Measurements from ENCODE around the gene SH3PXD2B. TPM values are rescaled to one million over a fixed set of nuclear protein-coding genes. Genes with fewer than 3 reads are reported as not detected.
"Not testable (repeated sequence)": the region's sequence is repeated elsewhere in the genome, so short reads cannot be mapped to it uniquely, and the experiment has no call there.

The SH3PXD2B gene
- total RNA-seq, 1 experiment from 2014 or later = 15.7 TPM

GRCh38 chr5:172368699-172369098 is 85.6 kb downstream of the SH3PXD2B start:
- not testable (repeated sequence) for DNase-seq (ENCODE audit: low read depth)

GRCh38 chr5:172365948-172366608 is 88.2 kb downstream of the SH3PXD2B start:
- DNase-seq (ENCODE audit: low read depth) = no peak

DNA sequence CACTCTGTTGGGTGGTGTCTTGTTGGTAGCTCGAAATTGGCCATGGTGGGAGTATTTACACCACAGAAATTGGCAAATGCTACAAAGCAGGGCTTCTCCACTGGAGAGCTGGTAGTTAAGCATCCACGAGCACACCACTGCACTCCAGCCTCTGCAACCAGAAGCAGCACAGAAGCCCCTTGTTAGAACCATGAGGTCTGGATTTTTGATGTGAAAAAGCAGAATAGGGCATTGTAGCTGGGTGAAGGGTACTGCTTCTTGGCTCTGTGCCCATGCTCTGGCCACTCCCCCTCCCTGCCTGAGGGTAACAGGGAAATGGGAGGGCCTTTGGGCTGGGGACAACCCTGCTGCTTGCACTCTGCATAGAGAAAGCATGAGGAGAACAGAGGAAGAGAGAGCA is 89.6 kb downstream of the SH3PXD2B start:
- no peak for DNase-seq (ENCODE audit: low read depth)

DNA sequence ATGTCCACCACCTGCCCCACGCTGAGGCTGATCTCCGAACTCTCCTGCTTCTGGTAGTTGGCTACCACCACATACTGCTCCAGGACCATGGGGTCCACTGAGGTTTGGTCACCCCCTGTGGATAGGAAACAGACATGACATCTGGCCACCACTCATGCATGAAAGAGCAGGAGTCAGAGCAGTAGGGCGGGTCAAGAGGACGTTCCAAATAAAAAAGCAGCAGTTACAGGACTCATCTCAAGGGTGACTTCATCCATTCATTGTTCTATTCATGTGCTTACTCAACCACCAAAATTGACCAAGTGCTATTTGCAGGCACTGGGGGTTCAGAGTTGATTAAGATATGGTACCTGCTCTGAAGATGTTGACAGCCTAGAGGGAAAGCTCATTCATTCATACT is 91.6 kb downstream of the SH3PXD2B start:
- DNase-seq (ENCODE audit: low read depth) = no peak

GRCh38 chr5:172361566-172362238 is 92.6 kb downstream of the SH3PXD2B start:
- peak; percentile 95 for DNase-seq (ENCODE audit: low read depth)

GRCh38 chr5:172358345-172358744 is 96.0 kb downstream of the SH3PXD2B start:
- no peak for DNase-seq (ENCODE audit: low read depth)

DNA sequence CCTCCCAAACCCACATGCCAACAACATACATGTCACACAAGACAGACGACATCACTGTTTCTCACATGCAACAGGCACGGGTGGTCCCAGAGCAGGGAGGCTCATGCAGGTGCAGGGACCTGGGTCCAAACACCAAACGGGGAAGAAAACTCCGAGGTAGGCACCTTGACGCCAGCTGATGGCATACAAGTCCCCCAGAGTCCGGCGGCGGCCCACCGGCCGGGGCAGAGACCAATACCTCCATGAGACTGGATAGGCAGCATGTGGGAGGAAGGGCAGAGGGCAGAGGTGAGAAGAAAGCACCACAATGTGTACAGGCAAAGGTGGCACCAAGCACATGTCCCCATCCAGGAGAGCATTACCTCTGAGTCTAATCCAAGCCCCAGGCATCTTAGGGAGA is 97.8 kb downstream of the SH3PXD2B start:
- DNase-seq (ENCODE audit: low read depth) = no peak

DNA sequence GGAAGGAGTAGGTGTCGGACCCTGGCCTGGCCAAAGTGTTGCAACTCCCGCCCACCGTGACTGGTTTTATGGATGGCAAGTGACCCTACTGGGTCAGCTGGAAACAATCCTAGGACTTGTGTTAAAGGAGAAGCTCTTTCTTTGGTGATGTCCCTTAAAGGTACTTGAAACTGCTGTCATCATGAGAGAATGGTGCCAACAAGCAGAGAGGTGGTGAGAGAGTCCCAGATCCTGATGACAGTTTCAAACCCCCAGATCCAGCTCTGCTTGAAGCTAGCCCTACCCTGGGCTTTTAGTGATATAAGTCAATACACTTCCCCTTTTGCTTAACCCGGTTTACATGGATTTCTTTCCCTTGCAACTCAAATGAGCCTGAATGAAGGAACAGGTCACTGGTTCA is 98.3 kb downstream of the SH3PXD2B start:
- no peak for DNase-seq (ENCODE audit: low read depth)

DNA sequence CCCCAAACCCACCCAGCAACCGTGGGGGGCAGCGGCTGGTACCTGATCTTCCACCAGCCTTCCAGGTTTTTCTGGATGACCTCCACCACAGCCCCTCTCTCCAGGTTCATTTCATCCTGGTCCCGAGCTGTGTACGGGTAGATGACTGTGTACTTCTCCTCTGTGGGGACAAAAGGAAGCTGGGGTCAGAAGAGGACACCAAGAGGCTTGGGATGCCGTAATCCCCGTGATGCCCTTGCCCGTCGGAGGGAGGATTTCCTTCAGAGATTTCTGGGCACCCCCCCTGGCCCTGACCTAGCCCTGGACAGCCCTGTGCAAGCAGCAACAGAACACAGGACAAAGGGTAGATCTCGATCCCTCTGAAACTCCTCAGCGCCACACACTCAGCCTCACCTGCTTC is 100.5 kb downstream of the SH3PXD2B start:
- DNase-seq (ENCODE audit: low read depth) = no peak

GRCh38 chr5:172353271-172353812 is 101.0 kb downstream of the SH3PXD2B start:
- no peak for DNase-seq (ENCODE audit: low read depth)

- not testable (repeated sequence) for DNase-seq (ENCODE audit: low read depth)
These were observed 101.8 kb downstream of the SH3PXD2B start for GRCh38 chr5:172352526-172352925.

DNA sequence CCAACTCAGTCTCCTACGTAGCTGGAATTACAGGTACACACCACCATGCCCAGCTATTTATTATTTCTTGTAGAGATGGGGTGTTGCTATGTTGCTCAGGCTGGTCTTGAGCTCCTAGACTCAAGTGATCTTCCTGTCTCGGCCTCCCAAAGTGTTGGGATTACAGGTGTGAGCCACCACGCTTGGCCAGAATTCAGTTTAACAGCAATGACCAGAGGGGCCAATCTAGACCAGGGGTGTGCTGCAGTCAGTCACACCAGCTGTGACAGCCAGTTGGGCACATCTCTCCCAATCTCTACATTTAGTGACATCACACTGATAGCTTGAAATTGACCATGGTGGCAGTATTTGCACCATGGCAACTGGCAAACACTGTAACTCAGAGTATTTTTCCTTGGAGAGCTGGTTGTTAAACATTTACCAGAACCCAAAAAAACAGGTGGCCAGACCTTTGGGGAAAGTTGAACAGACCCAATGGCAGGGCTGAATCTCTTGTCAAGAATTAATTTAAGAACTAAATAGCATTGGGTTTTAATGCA is 103.0 kb downstream of the SH3PXD2B start:
- DNase-seq (ENCODE audit: low read depth) = peak; percentile 9

DNA sequence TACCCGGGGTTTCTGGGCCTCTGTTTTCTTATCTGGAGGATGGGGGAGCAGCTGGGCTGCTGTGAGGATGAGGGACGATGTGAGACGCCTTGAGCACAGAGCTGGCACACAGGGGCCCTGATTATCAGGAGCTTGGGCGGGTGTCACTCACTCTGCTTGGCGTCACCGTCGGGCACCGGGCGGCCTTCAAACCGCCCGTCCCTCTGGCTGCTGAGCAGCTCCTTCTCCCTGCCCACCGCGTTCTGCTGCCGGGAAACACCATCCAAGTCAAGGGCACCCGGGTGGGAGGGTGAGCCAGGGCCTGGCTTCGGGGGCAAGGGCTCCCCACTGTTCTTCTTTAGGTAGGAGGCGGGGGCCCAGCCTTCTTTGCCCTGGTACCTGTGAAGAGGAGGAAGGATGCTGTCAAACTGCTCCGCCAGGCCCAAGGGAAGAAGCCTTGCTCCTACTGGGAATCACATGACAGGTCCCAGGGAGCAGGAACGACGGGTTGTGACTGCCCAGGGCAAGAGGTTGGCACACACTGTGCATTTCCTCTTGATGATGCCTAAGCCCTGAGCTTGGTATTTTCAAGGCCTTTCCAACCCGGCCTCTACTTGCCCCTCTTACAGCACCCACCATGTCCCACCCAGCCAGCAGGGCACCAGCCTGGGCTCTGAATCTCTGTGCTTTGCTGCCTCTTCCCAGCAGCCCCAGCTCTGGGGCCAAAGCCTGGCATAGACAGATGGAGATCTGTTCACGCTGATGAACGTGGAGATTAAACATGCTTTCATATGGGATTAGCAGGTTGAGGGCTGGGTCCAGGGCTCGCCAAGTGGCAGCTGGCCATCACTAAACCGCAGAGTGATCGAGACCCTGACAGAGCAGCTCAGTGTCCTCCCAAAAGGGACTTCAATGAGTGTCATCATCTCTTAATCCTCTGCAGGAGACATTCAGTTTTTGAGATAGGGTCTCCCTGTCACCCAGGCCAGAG is 103.8 kb downstream of the SH3PXD2B start:
- no peak for DNase-seq (ENCODE audit: low read depth)

GRCh38 chr5:172348733-172349132 is 105.6 kb downstream of the SH3PXD2B start:
- DNase-seq (ENCODE audit: low read depth) = not testable (repeated sequence)

- no peak for DNase-seq (ENCODE audit: low read depth)
These were observed 106.2 kb downstream of the SH3PXD2B start for GRCh38 chr5:172348084-172348483.

GRCh38 chr5:172347496-172348052 is 106.8 kb downstream of the SH3PXD2B start:
- DNase-seq (ENCODE audit: low read depth) = no peak

- DNase-seq (ENCODE audit: low read depth) = no peak
These were observed 108.4 kb downstream of the SH3PXD2B start for GRCh38 chr5:172345881-172346280.

DNA sequence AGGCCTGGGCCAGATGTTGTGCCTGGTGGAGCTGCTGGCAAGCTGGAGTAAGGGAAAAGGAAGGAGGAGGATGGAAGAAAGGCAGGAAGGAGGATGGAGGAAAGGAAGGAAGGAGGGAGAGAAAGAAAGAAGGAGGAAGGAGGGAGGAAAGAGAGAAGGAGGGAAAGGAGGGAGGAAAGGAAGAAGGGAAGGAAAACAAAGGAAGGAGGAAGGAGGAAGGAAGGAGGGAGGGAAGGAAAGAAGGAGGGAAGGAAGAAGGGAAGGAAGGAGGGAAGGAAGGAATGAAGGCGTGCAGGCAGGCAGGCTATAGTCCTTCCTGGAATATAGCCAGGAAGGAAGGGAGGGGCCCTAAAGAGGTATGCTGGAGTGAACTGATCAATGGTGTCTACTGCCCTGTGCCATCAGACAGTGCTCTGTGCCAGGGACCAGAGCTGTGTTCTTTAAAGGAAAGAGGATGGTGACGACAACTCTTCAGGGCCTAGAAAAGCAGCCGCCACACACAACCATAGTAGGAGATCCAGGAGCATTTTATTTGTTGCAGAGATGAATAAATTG is 109.4 kb downstream of the SH3PXD2B start:
- DNase-seq (ENCODE audit: low read depth) = no peak

DNA sequence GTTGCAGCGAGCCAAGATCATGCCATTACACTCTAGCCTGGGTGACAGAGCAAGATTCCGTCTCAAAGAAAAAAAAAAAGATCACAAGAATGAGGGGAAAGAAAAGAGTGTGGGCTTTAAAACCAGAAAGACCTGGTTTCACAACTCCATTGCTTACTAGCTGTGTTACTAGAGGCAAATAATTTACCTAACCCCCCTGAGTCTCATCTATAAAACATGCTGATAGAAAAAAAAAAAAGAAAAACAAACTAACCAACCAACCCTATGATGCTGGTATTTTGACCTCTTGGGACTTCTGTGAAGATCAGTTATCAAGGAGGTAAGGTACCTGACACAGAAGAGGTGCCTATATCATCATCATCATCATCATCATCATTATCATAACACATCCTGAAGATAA is 110.6 kb downstream of the SH3PXD2B start:
- no peak for DNase-seq (ENCODE audit: low read depth)

GRCh38 chr5:172342918-172343317 is 111.4 kb downstream of the SH3PXD2B start:
- peak; percentile 21 for DNase-seq (ENCODE audit: low read depth)
